GM12878 (cell line): ENCODE data around the gene PPP3CA. TPM values are rescaled to one million over a fixed set of nuclear protein-coding genes. Genes with fewer than 3 reads are reported as not detected.

Experiments used
- ATAC-seq: fragments of 200-7000 bp; cut with Tn5 transposase; 3 replicates; pipeline ENCODE4 v1.9.1; 2020; ENCODE audit warnings: mild to moderate bottlenecking, moderate library complexity
- BruUV-seq: library from RNA; stranded (reverse); fragments of 400-500 nt; replicated peaks from 2 replicates; lab custom pipeline; 2021; lab: Mats Ljungman, UMichigan
- CTCF ChIA-PET: fragments of 300-600 bp; sonication (Branson Sonifier 250); formaldehyde crosslinking; extraction: SDS; loops from one replicate; lab custom pipeline; 2021; ENCODE audit warnings: inconsistent platforms; lab: Yijun Ruan, JAX
- POLR2A ChIA-PET: fragments of 350-600 bp; formaldehyde crosslinking; extraction: SDS; loops from one replicate; lab custom pipeline; 2021; ENCODE audit warnings: inconsistent platforms; lab: Charles Lee
- RAD21 ChIA-PET: fragments of 300-600 bp; sonication (Branson Sonifier 250); formaldehyde crosslinking; loops from one replicate; lab custom pipeline; 2023; ENCODE audit warnings: antibody characterized with exemption; ENCODE audit not compliant: unreplicated experiment; lab: Charles Lee
- SMC1A ChIA-PET: fragments of 300-600 bp; sonication (Branson Sonifier 250); formaldehyde crosslinking; loops from one replicate; lab custom pipeline; 2023; ENCODE audit not compliant: unreplicated experiment, uncharacterized antibody; lab: Charles Lee
- DNase-seq: peaks from one replicate; pipeline ENCODE4 v3.0.0-alpha.2; 2011; ENCODE audit warnings: low read depth, low spot score
- FAIRE-seq: peaks from 3 replicates; lab custom pipeline; 2011; peaks lifted over from hg19 to GRCh38; lab: Jason Lieb, UNC
- H2AFZ ChIP-seq: 2 replicates; pipeline ENCODE4 v1.6.0; 2011; ENCODE audit warnings: low read depth, low read length, control low read depth; ENCODE audit not compliant: control insufficient read depth
- H3K27ac ChIP-seq: 2 replicates; pipeline ENCODE4 v1.5.1; 2011; ENCODE audit warnings: control low read depth; ENCODE audit not compliant: control insufficient read depth, insufficient read depth
- H3K27me3 ChIP-seq, 2 experiments: replicated peaks in 1 of 2; 2 replicates each; pipeline versions ENCODE4 v1.6.0 to v1.6.1; 2011; ENCODE audit warnings: low read length in 1 of 2; ENCODE audit not compliant: control insufficient read depth in 2 of 2, insufficient read depth in 2 of 2
- H3K36me3 ChIP-seq, 2 experiments: 2 replicates each; pipeline ENCODE4 v1.5.1; 2011; ENCODE audit warnings: low read length in 1 of 2; ENCODE audit not compliant: control insufficient read depth in 2 of 2, insufficient read depth in 2 of 2
- H3K4me1 ChIP-seq: 2 replicates; pipeline ENCODE4 v1.6.1; 2011; ENCODE audit warnings: mild to moderate bottlenecking, low read length, moderate library complexity, mixed read lengths; ENCODE audit not compliant: control insufficient read depth, insufficient read depth
- H3K4me2 ChIP-seq: 2 replicates; pipeline ENCODE4 v1.6.0; 2011; ENCODE audit warnings: control low read depth; ENCODE audit not compliant: control insufficient read depth, insufficient read depth
- H3K4me3 ChIP-seq: fragments of 200-600 bp; sonication (generic); 2 replicates; pipeline ENCODE4 v1.5.1; 2016
- H3K79me2 ChIP-seq: 2 replicates; pipeline ENCODE4 v1.6.0; 2011; ENCODE audit warnings: low read length; ENCODE audit not compliant: control insufficient read depth, insufficient read depth
- H3K9ac ChIP-seq: 2 replicates; pipeline ENCODE4 v1.8.0; 2011; ENCODE audit warnings: low read length, control low read depth, mixed read lengths; ENCODE audit not compliant: control insufficient read depth, insufficient read depth
- H3K9me3 ChIP-seq: replicated peaks from 3 replicates; pipeline ENCODE4 v1.5.1; 2011; ENCODE audit warnings: mild to moderate bottlenecking, low read length; ENCODE audit not compliant: control insufficient read depth, insufficient read depth
- H4K20me1 ChIP-seq: 2 replicates; pipeline ENCODE4 v1.6.0; 2011; ENCODE audit not compliant: control insufficient read depth, insufficient read depth
- EGR1 ChIP-seq, 2 experiments: IDR thresholded peaks; 1 replicate in 1 of 2; 2 replicates in 1 of 2; pipeline ENCODE4 v1.6.1; 2011 to 2012; ENCODE audit warnings: low read depth in 2 of 2, low read length in 2 of 2, borderline replicate concordance in 1 of 2, mild to moderate bottlenecking in 1 of 2, moderate library complexity in 1 of 2
- POU2F2 ChIP-seq: IDR thresholded peaks from 3 replicates; pipeline ENCODE4 v1.6.1; 2011; ENCODE audit warnings: low read depth, mild to moderate bottlenecking, low read length, borderline replicate concordance
- SREBF2 ChIP-seq: IDR thresholded peaks from 2 replicates; pipeline ENCODE4 v1.6.1; 2012; ENCODE audit warnings: mild to moderate bottlenecking, low read length
- TBL1XR1 ChIP-seq: IDR thresholded peaks from 2 replicates; pipeline ENCODE4 v1.6.1; 2012; ENCODE audit warnings: low read depth, low read length, improper control_type of control experiment
- ZNF24 ChIP-seq: fragments of 450-650 bp; IDR thresholded peaks from 2 replicates; pipeline ENCODE4 v1.6.1; 2017; ENCODE audit warnings: antibody characterized with exemption, mild to moderate bottlenecking
- WGBS: methylation state at CpG from one replicate; pipeline ENCODE4 v1.1.6; 2016; ENCODE audit warnings: low lambda C conversion rate; ENCODE audit not compliant: insufficient replicate concordance, insufficient coverage; ENCODE audit errors: missing lambda C conversion rate; 5-methylcytosine and 5-hydroxymethylcytosine counted together
- in situ Hi-C: fragments of 300-500 bp; cut with MboI; formaldehyde crosslinking; loops from 9 replicates; pipeline ENCODE4 v1.14.3; 2018; ENCODE audit warnings: mixed read lengths
- intact Hi-C: fragments of 100-400 bp; cut with micrococcal nuclease; formaldehyde crosslinking; loops from one replicate; pipeline ENCODE4 v1.14.2; 2022; ENCODE audit not compliant: unreplicated experiment
- polyA plus RNA-seq, 11 experiments: library from polyadenylated mRNA; depleted of rRNA in 4 of 11; unstranded in 6 of 11; stranded (reverse) in 5 of 11; fragments of >200 nt; fragmentation: Nextera tagmentation in 4 of 11; fragmentation: Illumina TruSeq in 1 of 11; extraction: Ambion mirVana in 4 of 11; extraction: Trizol in 1 of 11; gene quantifications; 1 replicate in 1 of 11; 2 replicates in 10 of 11; pipeline versions ENCODE4 v1.2.1 to v1.2.3, GENCODE V29; 2011 to 2016; ENCODE audit warnings: inconsistent platforms in 2 of 11, missing spikeins in 2 of 11, low read depth in 1 of 11
- total RNA-seq, 4 experiments: library from RNA; depleted of rRNA in 3 of 4; stranded (reverse); fragments of >200 nt in 3 of 4; fragmentation: Illumina TruSeq in 1 of 4; extraction: Trizol in 1 of 4; gene quantifications; 2 replicates each; pipeline versions ENCODE4 v1.2.1 to v1.2.3, GENCODE V29; 2013 to 2021
- TF ChIP-seq, protein P1 (sequence below): fragments of 150-350 bp; IDR thresholded peaks from 2 replicates; pipeline ENCODE4 v1.6.1; 2016; ENCODE audit warnings: low read depth, low read length
- TF ChIP-seq, protein P2 (sequence below): fragments of 450-650 bp; IDR thresholded peaks from 2 replicates; pipeline ENCODE4 v1.6.1; 2014; ENCODE audit warnings: mild to moderate bottlenecking
- TF ChIP-seq, protein P3 (sequence below): fragments of 450-650 bp; formaldehyde crosslinking; IDR thresholded peaks from 2 replicates; pipeline ENCODE4 v1.5.0; 2022; ENCODE audit warnings: mild to moderate bottlenecking, missing genetic modification characterization

The PPP3CA gene
- total and polyA plus RNA-seq, 10 of the 15 experiments (the other 5 are each of a cell fraction or from before 2014, with no cell fraction given): 0.33 to 9.0 (median 1.0) TPM

DNA sequence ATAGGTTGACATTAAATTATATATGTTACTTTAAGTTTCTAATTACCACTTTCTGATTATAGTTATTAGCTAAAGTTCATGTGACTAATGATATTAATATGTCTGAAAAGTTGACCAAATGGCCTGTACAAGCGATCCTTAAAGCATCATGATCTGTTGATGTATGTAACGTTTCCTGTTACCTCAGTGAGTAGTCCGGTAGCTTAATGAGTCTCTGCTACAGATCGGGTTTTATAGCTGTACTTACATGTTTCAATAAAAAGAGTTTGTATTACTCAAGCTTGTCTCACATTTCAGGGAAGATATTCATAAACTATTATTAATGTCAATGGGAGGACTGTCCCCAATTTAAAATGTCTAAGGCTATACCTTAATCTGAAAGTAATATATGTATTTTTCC lies 246.3 kb downstream of the PPP3CA start:
- in situ Hi-C loops: no loop called here
- no TSS peak for BruUV-seq
- Histone ChIP-seq H3K9ac (no peak overlapping the region), H2AFZ (no peak overlapping the region), H3K27ac (no peak overlapping the region), H3K4me2 (no peak overlapping the region), H4K20me1 (no peaks in the 10 kb centered on the region), H3K27me3 (no peaks in the 10 kb centered on the region), H3K4me1 (peaks cover 19% of the 10 kb centered on the region), H3K36me3 (no peaks in the 10 kb centered on the region), H3K9me3 (no peaks in the 10 kb centered on the region), H3K79me2 (no peaks in the 10 kb centered on the region), H3K4me3 (no peak overlapping the region)
- POLR2A ChIA-PET: no interaction called here
- no peak for ATAC-seq
- FAIRE-seq: no peak
- WGBS: 96% methylated on average over 4 of the region's 4 CpGs
- TF ChIP-seq POU2F2: no peak
- TF ChIP-seq, protein P1, sequence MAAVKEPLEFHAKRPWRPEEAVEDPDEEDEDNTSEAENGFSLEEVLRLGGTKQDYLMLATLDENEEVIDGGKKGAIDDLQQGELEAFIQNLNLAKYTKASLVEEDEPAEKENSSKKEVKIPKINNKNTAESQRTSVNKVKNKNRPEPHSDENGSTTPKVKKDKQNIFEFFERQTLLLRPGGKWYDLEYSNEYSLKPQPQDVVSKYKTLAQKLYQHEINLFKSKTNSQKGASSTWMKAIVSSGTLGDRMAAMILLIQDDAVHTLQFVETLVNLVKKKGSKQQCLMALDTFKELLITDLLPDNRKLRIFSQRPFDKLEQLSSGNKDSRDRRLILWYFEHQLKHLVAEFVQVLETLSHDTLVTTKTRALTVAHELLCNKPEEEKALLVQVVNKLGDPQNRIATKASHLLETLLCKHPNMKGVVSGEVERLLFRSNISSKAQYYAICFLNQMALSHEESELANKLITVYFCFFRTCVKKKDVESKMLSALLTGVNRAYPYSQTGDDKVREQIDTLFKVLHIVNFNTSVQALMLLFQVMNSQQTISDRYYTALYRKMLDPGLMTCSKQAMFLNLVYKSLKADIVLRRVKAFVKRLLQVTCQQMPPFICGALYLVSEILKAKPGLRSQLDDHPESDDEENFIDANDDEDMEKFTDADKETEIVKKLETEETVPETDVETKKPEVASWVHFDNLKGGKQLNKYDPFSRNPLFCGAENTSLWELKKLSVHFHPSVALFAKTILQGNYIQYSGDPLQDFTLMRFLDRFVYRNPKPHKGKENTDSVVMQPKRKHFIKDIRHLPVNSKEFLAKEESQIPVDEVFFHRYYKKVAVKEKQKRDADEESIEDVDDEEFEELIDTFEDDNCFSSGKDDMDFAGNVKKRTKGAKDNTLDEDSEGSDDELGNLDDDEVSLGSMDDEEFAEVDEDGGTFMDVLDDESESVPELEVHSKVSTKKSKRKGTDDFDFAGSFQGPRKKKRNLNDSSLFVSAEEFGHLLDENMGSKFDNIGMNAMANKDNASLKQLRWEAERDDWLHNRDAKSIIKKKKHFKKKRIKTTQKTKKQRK: no peak
- TF ChIP-seq EGR1 (IDR thresholded peaks at IDR 0.05; ENCODE audit: borderline replicate concordance in 1 of 2, low read depth in 2 of 2, low read length in 2 of 2): no peak
- TF ChIP-seq, protein P2, sequence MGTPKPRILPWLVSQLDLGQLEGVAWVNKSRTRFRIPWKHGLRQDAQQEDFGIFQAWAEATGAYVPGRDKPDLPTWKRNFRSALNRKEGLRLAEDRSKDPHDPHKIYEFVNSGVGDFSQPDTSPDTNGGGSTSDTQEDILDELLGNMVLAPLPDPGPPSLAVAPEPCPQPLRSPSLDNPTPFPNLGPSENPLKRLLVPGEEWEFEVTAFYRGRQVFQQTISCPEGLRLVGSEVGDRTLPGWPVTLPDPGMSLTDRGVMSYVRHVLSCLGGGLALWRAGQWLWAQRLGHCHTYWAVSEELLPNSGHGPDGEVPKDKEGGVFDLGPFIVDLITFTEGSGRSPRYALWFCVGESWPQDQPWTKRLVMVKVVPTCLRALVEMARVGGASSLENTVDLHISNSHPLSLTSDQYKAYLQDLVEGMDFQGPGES: no peak
- no peak for TF ChIP-seq ZNF24
- TF ChIP-seq SREBF2: no peak
- no peak for TF ChIP-seq TBL1XR1
- TF ChIP-seq, protein P3, sequence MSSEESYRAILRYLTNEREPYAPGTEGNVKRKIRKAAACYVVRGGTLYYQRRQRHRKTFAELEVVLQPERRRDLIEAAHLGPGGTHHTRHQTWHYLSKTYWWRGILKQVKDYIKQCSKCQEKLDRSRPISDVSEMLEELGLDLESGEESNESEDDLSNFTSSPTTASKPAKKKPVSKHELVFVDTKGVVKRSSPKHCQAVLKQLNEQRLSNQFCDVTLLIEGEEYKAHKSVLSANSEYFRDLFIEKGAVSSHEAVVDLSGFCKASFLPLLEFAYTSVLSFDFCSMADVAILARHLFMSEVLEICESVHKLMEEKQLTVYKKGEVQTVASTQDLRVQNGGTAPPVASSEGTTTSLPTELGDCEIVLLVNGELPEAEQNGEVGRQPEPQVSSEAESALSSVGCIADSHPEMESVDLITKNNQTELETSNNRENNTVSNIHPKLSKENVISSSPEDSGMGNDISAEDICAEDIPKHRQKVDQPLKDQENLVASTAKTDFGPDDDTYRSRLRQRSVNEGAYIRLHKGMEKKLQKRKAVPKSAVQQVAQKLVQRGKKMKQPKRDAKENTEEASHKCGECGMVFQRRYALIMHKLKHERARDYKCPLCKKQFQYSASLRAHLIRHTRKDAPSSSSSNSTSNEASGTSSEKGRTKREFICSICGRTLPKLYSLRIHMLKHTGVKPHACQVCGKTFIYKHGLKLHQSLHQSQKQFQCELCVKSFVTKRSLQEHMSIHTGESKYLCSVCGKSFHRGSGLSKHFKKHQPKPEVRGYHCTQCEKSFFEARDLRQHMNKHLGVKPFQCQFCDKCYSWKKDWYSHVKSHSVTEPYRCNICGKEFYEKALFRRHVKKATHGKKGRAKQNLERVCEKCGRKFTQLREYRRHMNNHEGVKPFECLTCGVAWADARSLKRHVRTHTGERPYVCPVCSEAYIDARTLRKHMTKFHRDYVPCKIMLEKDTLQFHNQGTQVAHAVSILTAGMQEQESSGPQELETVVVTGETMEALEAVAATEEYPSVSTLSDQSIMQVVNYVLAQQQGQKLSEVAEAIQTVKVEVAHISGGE (CRISPR knock-in tag): no peak
- DNase-seq: no peak
- SMC1A ChIA-PET: interaction anchor here (0.8 to 1.6 kb wide), 5 partner anchors 9 to 71 kb away, joined by 3 to 4 read pairs (median 3); no protein-coding TSS in a partner anchor
- RAD21 ChIA-PET: no interaction called here
- CTCF ChIA-PET: interaction anchor here (2.1 kb wide), 1 partner anchor 9 kb away, joined by 9 read pairs; no protein-coding TSS in a partner anchor
- intact Hi-C loops: no loop called here
